NCI-H1092 treated with DMSO at 0.1 percent for 48 hours (cell line): ENCODE data around the gene NDOR1.

Source experiments
- DNase-seq: peaks from one replicate; lab custom pipeline; 2025; lab: John Stamatoyannopoulos, UW

Gene NDOR1

DNA sequence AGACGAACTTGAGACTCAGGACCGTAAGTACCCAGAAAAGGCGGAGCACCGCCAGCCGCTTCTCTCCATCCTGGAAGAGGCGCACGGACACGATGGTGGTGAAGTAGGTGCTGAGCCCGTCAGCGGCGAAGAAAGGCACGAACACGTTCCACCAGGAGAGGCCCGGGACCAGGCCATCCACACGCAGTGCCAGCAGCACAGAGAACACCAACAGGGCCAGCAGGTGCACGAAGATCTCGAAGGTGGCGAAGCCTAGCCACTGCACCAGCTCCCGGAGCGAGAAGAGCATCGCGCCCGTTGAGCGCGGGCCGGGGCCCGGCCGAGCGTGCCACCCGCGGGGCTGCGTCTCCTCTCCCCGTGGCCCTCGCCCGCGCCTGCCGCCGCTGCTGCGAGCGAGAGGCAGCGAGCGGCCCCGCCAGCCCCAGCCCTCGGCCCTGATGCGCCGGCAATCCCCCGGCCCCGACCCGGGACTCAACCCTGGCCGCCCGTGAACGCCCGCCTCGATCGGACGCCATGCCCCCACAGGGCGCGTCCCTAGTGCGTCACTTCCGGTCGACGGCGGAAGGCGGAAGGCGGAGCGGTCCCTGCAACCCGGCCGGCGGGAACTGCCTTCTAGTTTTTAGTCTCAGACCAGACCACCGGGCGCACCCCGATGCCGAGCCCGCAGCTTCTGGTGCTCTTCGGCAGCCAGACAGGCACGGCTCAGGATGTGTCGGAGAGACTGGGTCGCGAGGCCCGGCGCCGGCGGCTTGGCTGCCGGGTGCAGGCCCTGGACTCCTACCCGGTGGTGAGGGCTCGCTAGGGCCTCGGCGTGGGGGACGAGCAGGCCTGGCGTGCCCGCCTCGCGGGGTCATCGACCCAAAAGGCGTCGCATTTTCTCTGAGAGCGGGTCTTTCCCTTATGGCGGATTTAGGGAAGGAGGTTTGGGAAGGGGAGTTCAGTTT, at the start of gene NDOR1, which contains the start of gene TMEM203:
Gene NDOR1 (plus strand): TSS at position 575 of the 944 bp plus-strand sequence. CDS start 78 bp downstream, at position 653.
Gene TMEM203 (minus strand): TSS at position 523 of the 944 bp plus-strand sequence. CDS start 234 bp downstream, at position 289.
- peak; percentile 45 for DNase-seq

DNA sequence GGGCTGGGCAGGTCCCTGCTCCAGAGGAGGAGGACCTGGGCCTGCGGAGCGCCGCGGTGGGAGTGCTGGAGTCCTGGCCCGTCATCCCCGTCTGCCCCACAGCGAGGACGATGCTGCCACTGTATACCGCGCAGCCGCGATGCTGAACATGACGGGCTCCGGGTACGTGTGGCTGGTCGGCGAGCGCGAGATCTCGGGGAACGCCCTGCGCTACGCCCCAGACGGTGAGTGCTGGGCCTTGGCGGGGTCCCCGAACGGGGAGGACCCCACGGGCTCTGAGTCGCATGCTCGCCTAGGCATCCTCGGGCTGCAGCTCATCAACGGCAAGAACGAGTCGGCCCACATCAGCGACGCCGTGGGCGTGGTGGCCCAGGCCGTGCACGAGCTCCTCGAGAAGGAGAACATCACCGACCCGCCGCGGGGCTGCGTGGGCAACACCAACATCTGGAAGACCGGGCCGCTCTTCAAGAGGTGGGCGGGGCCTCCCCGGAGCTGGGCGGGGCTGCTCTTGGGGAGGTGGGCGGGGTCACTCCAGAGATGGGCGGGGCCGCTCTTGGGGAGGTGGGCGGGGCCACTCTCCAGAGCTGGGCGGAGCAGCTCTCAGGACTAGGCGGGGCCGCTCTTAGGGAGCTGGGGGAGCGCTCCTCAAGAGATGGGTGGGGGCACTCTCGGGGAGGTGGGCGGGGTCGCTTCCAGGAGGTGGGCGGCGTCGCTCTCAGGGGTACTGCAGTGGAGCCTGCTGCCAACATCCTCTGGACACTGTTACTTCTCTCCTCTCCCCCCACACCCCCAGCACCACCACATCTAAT, 48.7 kb upstream of the NDOR1 start:
- DNase-seq, result no peak

DNA sequence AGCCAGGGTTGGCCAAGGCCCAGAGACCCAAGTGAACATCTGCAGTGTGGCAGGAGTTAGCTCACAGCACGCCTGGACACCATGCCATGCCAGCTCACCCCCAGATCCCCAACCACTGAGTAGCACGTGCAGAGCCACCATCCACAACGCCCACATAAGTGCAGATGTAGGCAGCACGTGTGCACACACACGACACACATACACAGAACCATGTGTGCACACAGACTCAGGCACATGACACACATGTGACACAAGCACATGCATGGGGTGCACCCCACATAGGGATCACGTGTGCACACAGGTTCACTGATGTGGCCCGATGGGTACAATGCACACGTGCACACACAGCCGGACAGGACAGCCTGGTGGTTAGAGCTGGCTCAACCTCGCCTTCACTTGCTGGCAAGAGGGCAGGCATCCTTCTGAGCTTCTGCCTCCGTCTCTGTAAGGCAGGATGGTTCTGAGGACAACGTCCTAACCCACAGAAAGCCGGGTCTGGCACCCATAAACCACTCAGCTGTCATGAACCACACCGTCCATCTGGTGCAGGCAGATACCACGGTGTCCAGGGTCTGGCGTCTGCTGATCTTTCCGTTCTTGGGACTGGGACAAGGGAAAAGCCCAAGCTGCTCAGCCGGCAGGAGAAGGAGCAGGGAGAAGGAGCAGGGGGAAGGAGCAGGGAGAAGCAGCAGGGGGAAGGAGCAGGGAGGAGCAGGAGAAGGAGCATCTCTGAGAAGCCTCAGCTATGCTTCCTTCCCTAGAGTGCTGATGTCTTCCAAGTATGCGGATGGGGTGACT, 47.7 kb upstream of the NDOR1 start:
- no peak for DNase-seq

DNA sequence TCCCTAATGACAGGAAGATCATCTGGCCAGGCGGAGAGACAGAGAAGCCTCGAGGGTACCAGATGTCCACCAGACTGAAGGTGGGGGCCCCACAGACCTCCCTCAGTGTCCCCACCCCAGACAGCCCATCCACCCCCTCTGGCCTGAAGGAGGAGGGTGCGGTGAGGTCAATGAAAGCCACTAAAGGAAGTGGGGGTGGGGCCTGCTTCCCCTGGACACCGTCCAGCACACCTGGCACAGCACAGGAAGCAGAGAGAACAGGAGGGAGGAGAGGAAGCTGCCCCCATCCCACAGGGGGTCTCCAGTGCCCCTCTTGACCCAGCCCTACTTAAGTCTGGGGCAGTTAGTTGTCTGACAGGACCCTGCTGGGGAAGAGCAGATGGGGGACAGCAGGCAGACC, 46.9 kb upstream of the NDOR1 start:
- DNase-seq, result no peak

DNA sequence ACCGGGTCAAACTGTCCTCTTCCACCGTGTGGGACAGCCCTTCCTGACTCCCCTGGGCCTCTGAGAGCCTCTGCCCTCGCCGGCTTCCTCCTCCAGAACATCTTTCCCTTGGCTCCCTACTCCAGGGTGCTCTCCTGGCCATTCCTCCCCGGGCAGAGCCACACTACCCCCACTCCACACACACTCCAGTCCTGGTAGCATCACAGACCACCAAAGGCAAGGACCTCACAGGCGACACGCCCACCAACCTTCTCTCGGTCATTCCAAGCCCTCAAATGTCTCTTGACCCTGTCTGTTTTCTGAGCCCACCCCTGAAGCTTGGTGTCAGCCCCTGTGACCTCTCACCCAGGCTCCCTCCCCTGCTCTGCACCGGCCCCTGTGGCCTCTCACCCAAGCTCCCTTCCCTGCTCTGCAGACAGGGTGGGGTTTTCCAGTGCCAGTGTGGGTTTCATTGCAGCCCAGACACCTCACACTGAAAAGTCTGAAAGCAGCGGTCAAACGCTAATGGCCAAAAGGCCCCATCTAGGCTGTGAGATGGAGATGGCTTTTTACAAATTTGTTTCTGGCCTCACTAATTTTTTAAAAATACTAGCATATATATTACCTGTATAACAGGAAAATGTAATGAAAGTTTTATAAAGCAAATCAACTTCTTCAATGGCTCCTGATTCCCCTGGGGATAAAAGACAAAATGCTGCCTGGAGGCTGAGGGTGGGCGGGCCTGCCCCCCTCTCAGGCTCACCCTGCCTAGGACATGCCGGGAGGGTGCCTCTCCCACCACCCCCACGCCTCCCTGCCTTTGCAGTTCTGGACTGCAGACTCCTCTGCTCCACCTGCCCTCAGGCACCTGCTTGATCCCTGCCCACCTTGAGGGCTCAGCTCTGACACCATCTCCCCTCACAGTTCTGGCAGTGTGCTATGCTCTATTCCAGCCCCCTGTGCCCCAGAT, 46.1 kb upstream of the NDOR1 start:
- no peak for DNase-seq

DNA sequence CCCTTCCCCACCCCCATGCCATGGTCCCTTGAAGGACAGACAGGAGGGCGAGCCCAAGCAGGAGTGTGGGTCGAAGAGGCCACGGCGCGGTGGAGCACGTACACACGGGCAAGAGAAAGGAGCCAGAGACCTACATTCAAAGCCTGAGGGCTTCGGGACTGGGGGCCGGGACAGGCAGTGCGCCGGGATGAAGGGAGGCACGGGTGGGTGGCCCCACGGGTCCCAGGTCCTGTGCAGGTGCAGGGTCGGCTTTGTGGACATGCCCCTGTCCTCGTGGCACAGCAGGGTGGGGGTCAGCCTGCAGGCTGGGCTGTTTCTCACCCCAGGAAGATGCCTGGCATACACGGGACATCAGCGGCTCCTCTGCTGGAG, 45.5 kb upstream of the NDOR1 start:
- no peak for DNase-seq

DNA sequence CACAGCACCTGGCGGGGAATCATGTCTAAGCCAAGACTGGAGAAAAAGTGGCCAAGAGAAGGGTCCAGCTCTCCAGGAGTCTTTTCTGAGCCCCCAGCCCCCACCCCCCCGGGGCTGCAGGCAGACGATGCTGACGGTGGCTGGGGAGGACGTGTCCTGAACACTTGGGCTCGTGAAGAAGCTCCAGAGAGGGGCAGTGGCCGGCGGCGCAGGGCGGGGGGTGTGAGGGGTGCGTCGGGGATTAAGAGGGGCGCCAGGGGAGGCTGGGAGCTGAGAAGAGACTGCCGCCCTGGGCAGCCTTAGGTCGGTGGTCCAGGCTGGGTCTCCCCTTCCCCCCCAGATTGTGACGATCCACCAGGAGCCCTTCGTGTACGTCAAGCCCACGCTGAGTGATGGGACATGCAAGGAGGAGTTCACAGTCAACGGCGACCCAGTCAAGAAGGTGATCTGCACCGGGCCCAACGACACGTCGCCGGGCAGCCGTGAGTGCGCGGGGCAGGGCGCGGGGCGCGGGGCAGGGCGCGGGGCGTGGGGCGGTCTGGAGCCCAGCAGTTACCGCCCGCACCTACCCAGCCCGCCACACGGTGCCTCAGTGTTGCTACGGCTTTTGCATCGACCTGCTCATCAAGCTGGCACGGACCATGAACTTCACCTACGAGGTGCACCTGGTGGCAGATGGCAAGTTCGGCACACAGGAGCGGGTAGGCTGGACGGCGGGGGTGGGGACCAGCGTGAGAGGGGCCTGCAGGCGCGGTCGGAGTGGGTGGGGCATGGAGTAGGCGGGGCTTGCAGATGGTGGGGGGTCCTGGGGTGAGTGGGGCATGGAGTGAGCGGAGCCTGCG, 44.6 kb upstream of the NDOR1 start:
- no peak for DNase-seq

DNA sequence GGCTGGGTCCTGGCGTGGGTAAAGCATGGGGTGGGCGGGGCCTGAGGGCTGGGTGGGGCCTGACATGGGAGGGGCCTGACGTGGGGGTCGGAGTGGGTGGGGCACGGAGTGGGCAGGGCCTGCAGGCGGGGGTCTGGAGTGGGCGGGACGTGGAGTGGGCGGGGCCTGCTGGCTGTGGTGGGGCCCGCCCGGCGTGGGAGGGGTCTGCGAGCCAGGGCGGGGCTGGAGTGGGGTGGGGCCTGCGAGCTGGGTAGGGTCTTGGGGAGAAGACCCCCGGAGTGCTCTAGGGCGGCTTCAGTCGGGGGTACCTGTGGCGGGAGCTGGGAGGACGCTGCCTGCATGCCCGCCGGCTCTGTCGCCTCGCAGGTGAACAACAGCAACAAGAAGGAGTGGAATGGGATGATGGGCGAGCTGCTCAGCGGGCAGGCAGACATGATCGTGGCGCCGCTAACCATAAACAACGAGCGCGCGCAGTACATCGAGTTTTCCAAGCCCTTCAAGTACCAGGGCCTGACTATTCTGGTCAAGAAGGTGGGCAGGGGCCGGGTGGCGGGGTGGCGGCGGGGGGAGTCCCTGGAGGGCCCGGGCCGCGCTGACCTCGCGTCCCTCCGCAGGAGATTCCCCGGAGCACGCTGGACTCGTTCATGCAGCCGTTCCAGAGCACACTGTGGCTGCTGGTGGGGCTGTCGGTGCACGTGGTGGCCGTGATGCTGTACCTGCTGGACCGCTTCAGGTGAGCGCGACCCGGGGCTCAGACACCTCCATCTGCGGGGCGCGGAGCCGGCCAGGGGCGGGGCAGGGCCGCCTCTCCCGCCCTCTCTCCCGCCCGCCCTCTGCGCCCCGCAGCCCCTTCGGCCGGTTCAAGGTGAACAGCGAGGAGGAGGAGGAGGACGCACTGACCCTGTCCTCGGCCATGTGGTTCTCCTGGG, 43.7 kb upstream of the NDOR1 start:
- DNase-seq, result no peak

DNA sequence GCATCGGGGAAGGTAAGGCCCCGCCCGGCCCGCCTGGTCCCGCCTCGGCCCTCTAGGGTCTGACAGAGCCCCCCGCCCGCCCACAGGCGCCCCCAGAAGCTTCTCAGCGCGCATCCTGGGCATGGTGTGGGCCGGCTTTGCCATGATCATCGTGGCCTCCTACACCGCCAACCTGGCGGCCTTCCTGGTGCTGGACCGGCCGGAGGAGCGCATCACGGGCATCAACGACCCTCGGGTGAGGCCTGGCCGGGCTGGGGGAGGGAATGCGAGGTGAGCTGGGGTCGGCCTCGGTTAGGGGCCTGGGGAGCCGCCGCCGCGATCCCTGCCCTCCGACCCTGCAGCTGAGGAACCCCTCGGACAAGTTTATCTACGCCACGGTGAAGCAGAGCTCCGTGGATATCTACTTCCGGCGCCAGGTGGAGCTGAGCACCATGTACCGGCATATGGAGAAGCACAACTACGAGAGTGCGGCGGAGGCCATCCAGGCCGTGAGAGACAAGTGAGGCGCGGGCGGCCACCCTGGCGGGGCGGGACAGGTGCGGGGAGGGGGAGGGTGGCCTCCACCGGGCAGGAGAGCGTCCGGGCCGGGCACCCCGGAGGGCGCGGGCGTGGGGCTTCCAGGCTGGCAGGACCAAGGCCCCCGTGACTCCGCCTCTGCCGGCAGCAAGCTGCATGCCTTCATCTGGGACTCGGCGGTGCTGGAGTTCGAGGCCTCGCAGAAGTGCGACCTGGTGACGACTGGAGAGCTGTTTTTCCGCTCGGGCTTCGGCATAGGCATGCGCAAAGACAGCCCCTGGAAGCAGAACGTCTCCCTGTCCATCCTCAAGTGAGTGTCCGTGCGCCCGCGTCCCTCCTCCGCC, 42.8 kb upstream of the NDOR1 start:
- DNase-seq, result peak; percentile 10

DNA sequence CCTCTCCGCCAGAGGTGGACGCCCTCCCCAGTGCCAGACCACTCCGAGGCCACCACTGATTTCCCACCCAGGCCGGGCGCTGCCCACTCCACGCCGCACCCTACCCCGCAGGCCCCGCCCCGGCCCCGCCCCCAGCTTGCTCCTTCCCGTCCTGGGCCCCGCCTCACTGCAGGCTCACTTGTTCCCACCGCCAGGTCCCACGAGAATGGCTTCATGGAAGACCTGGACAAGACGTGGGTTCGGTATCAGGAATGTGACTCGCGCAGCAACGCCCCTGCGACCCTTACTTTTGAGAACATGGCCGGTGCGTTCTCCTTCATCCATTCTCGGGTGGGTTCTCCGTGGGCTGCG, 42.2 kb upstream of the NDOR1 start:
- no peak for DNase-seq

DNA sequence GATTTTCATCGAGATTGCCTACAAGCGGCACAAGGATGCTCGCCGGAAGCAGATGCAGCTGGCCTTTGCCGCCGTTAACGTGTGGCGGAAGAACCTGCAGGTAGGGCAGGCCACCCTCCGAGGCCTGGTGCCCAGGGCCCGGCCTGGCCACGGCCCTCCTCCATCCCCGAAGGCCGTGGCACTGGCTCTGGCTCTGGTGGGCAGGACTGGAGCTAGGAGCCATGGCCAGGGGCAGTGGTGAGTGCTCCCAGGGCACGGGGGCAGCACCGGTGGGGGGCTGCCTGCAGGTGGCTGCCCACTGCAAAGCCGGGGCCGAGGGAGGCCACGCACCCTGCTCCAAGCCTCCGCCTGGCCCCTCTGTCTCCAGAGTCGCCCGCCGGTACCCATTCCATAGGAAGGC, 41.7 kb upstream of the NDOR1 start:
- DNase-seq, result no peak

DNA sequence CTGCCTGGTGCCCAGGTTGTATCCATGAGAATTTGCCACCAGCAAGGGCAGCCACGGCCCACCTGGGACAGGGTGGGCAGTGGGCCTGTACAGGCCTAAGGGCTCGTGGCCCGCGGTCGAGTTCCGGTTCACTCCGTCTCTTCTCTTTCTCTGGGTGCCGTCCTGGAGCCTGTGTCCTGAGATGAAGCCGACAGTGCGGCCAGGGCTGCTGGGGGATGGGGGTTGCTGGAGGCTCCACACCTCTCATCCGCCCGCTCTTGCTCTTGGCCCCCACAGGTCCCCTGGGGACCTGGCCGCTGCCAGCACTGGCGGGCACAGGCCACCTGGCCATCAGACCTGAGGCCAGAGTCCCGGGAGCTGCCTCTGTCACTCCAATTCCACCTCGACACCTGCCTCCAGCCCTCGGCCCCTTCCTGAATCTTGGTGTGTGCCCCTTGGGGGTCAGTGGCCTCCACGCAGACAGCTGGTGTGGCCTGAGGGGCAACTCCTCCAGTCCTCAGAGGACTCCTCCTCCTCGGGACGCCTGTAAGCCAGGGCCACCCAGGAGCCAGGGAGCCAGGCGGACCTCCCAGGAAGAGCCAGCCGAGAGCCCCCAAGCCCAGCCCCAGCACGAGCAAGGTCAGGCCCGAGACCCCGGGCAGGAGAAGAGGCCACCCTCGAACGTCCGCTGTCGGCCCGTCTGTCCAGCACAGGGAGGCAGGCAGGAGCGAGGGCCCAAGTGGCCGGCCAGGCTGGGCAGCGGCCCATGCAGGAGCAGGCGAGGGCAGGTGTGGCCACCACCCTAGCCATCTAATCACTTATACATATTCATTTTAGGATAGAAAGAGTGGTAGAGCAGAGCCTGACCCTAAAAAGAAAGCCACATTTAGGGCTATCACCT, 40.9 kb upstream of the NDOR1 start:
- DNase-seq, result no peak

DNA sequence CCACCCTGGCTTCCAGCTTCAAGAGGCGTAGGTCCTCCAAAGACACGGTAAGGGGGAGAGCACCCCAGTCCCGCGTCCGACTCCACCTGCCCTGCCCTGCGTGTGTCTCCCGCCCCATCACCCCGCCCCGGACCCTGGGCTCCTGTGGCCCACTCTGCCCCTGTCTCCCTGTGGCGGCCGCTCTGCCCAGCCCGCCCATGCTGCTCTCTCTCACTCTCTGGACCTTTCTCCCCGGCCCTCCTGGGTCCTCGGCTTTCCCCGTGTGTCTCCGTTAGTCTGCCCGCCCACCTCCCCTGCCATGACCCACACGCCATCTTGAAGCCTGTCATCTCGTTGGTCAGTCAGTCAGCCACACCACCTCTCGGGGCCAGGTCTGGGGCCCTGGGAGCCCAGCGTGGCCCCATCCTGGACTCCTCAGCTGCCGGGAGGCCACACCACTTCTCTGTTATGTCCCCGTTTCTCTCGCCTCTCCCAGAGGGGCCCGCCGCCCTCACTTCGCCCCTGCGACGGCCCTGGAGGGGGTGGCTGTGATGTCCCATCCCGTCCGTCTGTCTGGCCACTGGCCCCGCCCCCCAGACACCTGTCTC, 40.2 kb upstream of the NDOR1 start:
- no peak for DNase-seq

DNA sequence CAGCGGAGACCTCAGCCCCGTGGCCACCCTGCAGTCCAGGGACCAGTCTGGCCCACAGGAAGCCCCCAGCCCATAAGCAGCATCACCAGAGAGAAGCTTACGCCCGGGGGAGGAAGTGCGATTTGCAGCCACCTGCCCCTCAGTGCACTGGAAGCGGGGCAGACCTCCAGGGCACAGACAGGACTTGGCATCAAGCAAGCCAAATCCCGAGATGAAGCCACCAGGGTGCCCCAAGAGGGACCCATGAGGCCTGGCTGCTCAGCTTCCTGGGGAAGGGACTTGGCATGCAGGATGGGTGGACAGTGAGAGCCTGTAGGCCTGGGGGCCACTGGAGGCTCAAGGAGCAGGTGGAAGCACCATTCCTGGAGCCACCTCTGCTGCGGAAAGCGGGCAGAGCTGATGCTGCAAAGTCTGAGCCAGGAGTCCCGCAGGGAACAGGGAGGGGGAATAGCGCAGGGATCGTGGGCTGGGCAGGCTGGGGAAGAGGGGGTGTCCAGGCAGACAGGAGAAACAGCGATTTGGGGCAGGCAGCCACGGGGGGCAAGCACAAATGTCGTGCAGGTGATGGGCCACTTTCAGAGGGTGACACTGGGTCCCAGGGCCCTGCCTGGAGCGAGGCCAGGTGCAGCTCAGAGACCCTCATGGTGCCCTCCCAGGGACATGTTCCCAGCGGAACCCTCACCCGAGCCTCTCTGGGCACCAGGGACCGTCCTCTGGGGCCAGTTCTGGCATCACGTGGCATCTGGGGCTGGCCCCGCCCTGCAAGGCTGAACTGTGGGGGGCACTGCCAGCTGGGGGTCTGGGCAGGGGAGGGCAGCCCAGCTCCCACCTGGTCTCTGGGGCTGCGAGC, 38.9 kb upstream of the NDOR1 start:
- DNase-seq, result no peak

DNA sequence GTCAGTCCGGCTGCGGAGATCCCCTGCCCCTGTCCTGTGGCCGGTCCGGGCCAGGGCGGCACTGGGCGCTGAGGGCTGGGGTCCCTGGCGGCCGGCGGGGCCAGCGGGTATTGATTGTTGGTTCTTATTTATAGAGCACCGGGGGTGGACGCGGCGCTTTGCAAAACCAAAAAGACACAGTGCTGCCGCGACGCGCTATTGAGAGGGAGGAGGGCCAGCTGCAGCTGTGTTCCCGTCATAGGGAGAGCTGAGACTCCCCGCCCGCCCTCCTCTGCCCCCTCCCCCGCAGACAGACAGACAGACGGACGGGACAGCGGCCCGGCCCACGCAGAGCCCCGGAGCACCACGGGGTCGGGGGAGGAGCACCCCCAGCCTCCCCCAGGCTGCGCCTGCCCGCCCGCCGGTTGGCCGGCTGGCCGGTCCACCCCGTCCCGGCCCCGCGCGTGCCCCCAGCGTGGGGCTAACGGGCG, 38.2 kb upstream of the NDOR1 start:
- DNase-seq, result no peak
